ENCODE results near the gene B3GAT2. TPM values are rescaled to one million over a fixed set of nuclear protein-coding genes. Genes with fewer than 3 reads are reported as not detected.

B3GAT2 gene
- total RNA-seq, 4 donors from 2014 or later: not detected

DNA sequence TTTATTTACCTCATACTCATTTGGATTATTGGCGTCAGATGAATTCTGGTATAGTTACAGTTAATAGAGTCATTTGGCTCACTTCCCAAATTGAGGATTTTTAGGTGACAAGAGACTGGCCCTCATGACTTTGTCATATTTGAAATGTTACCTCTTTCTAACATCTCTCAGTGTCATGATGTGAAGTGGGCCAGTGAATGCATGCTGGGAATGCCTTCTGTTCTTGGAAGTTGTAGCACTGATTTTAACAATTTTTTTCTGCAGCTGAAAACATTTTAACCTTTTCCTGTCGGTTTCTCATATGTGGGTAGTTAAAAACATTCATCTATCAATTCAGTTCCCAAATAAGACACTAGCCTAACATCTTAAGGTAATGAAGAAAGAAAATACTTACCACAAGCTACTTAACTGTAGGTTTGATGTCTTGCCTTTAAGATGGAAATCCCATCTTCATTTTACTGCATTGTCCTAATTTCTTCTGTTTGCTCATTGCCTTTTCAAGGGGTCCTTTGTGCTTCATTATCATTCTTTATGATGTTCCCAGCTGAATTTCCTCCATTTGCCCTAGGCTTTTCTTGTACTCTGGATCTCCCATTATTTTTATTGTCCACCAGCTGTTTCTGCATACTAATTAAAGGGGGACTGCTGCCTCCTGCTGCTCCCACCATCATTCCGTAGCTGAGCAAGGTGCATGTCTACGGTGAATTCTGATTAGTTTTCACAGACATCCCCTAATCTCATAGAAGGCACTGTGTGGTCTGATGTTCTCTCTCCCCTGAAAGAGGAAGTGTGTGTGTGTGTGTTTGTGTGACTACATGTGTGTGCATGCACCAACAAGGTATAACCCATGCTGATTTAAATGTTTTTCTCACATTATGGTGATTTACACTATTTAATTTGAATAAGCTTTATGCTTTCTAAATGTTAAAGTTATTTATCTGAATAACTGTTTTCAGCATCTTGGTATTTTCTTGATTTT, 109.5 kb downstream of the B3GAT2 start:
- intact Hi-C loops (cut with DNase I): no loop called here
- Histone ChIP-seq H3K36me3 (no peaks in the 10 kb centered on the region), H3K27ac (no peak overlapping the region), H3K4me3 (replicated peaks in 1 of 3) (no peak overlapping the region), H3K27me3 (no peaks in the 10 kb centered on the region), H3K4me1 (no peaks in the 10 kb centered on the region), H3K9me3 (no peaks in the 10 kb centered on the region)
- TF ChIP-seq POLR2A (IDR thresholded peaks at IDR 0.05): no peak
- TF ChIP-seq, protein P1, sequence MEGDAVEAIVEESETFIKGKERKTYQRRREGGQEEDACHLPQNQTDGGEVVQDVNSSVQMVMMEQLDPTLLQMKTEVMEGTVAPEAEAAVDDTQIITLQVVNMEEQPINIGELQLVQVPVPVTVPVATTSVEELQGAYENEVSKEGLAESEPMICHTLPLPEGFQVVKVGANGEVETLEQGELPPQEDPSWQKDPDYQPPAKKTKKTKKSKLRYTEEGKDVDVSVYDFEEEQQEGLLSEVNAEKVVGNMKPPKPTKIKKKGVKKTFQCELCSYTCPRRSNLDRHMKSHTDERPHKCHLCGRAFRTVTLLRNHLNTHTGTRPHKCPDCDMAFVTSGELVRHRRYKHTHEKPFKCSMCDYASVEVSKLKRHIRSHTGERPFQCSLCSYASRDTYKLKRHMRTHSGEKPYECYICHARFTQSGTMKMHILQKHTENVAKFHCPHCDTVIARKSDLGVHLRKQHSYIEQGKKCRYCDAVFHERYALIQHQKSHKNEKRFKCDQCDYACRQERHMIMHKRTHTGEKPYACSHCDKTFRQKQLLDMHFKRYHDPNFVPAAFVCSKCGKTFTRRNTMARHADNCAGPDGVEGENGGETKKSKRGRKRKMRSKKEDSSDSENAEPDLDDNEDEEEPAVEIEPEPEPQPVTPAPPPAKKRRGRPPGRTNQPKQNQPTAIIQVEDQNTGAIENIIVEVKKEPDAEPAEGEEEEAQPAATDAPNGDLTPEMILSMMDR (IDR thresholded peaks at IDR 0.05): no peak
- no peak for DNase-seq
- 90 to 92% methylated on average over 4 of the region's 4 CpGs for WGBS, 2 donors

DNA sequence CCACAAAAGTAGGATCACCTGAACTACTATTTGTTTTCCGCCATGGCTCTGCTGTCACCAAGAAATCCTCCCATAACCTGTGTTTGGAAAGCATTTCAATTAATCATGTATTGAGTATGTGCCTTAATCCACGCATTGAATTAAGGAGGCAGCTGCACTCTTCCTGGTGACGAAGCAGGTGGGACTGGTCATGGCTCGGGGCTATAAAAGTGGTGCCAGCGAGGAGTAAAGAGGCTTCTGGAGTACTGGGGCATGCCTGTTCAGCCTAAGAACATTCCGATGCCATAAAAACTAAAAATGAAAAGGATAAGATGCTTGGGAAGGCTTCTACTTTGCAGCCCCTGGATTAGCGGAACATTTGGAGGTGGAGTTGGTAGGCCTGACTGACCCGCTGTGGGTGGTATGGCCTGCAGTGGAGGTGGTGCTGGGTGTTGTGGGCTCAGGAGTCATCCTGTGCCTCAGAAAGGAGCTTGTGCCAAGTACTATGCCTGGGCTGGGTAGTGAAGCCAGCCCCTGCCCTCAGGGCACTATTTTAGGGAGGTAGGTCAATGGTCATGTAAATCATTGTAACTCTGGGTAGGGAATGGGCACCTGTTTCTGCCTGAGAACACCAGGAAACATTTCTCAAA, 110.5 kb downstream of the B3GAT2 start:
- no peak for DNase-seq
- TF ChIP-seq POLR2A (IDR thresholded peaks at IDR 0.05): no peak
- TF ChIP-seq, protein P1 (IDR thresholded peaks at IDR 0.05): no peak
- Histone ChIP-seq H3K27ac (no peak overlapping the region), H3K27me3 (no peaks in the 10 kb centered on the region), H3K4me1 (no peaks in the 10 kb centered on the region), H3K36me3 (no peaks in the 10 kb centered on the region), H3K4me3 (replicated peaks in 1 of 3) (no peak overlapping the region), H3K9me3 (no peaks in the 10 kb centered on the region)
- intact Hi-C loops (cut with DNase I): no loop called here
- 96 to 97% methylated on average over 8 of the region's 8 CpGs for WGBS, 2 donors

DNA sequence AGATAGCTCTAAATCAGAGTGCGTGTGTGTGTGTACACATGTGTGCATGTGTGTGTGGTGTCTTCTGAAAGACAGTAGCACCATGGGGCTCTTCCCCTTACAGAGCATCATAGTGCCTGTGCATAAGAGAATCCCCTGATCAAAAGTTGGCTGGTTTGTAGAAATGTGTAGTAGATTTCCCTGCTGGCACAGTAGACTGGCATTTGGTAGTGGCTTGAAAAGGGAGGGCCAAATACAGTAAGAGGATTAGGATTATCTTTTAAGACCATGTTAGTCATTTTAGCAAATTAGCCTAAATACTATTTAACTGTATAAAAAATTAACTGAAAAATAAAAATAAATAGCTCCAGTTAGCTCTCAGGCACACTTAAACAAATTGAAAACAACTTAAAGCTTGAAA, 112.6 kb downstream of the B3GAT2 start:
- Histone ChIP-seq H3K27ac (no peak overlapping the region), H3K4me3 (replicated peaks in 1 of 3) (no peak overlapping the region), H3K4me1 (no peaks in the 10 kb centered on the region), H3K27me3 (no peaks in the 10 kb centered on the region), H3K36me3 (no peaks in the 10 kb centered on the region), H3K9me3 (no peaks in the 10 kb centered on the region)
- TF ChIP-seq, protein P1 (IDR thresholded peaks at IDR 0.05): no peak
- no peak for TF ChIP-seq POLR2A (IDR thresholded peaks at IDR 0.05)
- WGBS, 2 donors: 100% methylated on average over 1 of the region's 1 CpG
- no peak for DNase-seq
- intact Hi-C loops (cut with DNase I): no loop called here

DNA sequence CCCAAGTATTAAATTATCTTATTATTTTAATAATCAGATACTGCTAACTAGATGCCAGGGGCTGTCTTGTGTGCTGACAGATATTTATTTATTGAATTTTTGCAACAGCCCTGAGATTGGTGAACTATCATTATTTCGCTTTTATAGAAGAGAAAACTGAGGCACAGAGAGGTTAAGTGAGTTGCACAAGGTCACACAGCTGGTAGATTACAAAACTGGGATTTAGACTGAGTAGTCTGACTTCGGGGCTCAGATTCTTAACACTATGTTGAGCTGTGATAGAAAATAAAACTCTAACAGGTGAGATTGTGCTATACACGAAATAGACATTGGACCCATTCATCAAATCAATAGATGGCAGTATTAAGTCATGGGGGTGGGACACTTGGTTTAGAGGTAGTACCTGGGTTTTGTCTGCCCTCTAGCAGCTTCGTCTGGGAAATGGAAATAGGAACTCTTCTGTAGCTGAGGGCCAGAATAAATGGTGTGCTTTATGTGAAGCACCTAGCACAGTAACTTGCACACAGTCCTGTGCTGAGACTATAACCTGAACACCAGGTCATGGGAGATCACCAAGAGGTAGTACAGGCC, 113.4 kb downstream of the B3GAT2 start:
- DNase-seq: no peak
- Histone ChIP-seq H3K9me3 (no peaks in the 10 kb centered on the region), H3K4me1 (no peaks in the 10 kb centered on the region), H3K27me3 (no peaks in the 10 kb centered on the region), H3K4me3 (replicated peaks in 1 of 3) (no peak overlapping the region), H3K36me3 (no peaks in the 10 kb centered on the region), H3K27ac (no peak overlapping the region)
- WGBS, 2 donors: 89 to 93% methylated on average over 4 of the region's 4 CpGs
- TF ChIP-seq POLR2A (IDR thresholded peaks at IDR 0.05): no peak
- TF ChIP-seq, protein P1 (IDR thresholded peaks at IDR 0.05): no peak
- intact Hi-C loops (cut with DNase I): no loop called here
